ENCODE results near the gene KDM8.

The KDM8 gene

DNA sequence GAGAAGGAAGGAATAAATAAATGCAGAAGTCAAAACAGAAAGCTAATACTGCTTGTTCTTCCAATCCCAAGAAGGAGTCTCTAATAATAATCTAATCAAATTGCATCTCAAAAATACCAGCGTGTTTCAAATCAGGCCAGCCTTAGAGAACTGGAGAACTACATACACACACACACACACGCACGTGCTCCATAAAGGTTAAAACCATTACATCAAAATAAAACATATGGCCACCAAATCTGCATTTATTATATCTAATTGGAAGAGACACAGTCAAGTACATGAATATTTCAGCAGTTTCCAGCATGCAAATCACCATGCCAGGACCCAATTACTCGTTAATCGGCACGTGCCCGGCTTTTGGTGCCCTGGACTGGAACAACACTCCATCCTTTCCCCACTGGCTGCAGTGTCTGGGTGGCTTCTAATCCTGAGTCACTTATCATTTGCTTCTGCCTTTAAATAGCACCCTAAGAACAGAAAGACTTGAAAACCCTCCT, 20.4 kb upstream of the KDM8 start:
- Histone ChIP-seq H3K4me1 (ENCODE audit: insufficient read depth, low read length, severe bottlenecking) (peaks cover 12% of the 10 kb centered on the region), H3K4me2 (ENCODE audit: low read length) (no peak overlapping the region), H3K9me3 (ENCODE audit: low read length) (no peaks in the 10 kb centered on the region), H3K36me3 (ENCODE audit: insufficient read depth, low read length) (no peaks in the 10 kb centered on the region), H3F3A (ENCODE audit: insufficient read depth, low read length) (no peaks in the 10 kb centered on the region), H3K9ac (ENCODE audit: low read length) (no peak overlapping the region), H3K9me2 (ENCODE audit: low read depth, low read length) (no peaks in the 10 kb centered on the region), H4K20me1 (ENCODE audit: insufficient read depth, low read length) (no peaks in the 10 kb centered on the region), H3K27me3 (ENCODE audit: insufficient read depth, low read length) (no peaks in the 10 kb centered on the region), H2AFZ (ENCODE audit: low read length) (no peak overlapping the region), H3K27ac (ENCODE audit: low read depth, low read length, poor library complexity, severe bottlenecking) (no peak overlapping the region), H3K79me2 (ENCODE audit: insufficient read depth, low read length) (no peaks in the 10 kb centered on the region), H3K4me3 (ENCODE audit: low read depth, low read length, poor library complexity, severe bottlenecking) (no peak overlapping the region)
- no peak for TF ChIP-seq EZH2 (IDR thresholded peaks at IDR 0.05; ENCODE audit: borderline replicate concordance, low read length)
- TF ChIP-seq, protein P1, sequence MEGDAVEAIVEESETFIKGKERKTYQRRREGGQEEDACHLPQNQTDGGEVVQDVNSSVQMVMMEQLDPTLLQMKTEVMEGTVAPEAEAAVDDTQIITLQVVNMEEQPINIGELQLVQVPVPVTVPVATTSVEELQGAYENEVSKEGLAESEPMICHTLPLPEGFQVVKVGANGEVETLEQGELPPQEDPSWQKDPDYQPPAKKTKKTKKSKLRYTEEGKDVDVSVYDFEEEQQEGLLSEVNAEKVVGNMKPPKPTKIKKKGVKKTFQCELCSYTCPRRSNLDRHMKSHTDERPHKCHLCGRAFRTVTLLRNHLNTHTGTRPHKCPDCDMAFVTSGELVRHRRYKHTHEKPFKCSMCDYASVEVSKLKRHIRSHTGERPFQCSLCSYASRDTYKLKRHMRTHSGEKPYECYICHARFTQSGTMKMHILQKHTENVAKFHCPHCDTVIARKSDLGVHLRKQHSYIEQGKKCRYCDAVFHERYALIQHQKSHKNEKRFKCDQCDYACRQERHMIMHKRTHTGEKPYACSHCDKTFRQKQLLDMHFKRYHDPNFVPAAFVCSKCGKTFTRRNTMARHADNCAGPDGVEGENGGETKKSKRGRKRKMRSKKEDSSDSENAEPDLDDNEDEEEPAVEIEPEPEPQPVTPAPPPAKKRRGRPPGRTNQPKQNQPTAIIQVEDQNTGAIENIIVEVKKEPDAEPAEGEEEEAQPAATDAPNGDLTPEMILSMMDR (IDR thresholded peaks at IDR 0.05; ENCODE audit: low read length) = no peak

GRCh38 chr16:27185776-27186130, 17.6 kb upstream of the KDM8 start:
- Histone ChIP-seq H3K4me1 (ENCODE audit: insufficient read depth, low read length, severe bottlenecking) (peaks cover 14% of the 10 kb centered on the region), H3K9me2 (ENCODE audit: low read depth, low read length) (no peaks in the 10 kb centered on the region), H4K20me1 (ENCODE audit: insufficient read depth, low read length) (no peaks in the 10 kb centered on the region), H2AFZ (ENCODE audit: low read length) (no peak overlapping the region), H3K36me3 (ENCODE audit: insufficient read depth, low read length) (no peaks in the 10 kb centered on the region), H3K9ac (ENCODE audit: low read length) (no peak overlapping the region), H3K4me2 (ENCODE audit: low read length) (no peak overlapping the region), H3K9me3 (ENCODE audit: low read length) (no peaks in the 10 kb centered on the region), H3F3A (ENCODE audit: insufficient read depth, low read length) (no peaks in the 10 kb centered on the region), H3K27ac (ENCODE audit: low read depth, low read length, poor library complexity, severe bottlenecking) (no peak overlapping the region), H3K79me2 (ENCODE audit: insufficient read depth, low read length) (no peaks in the 10 kb centered on the region), H3K4me3 (ENCODE audit: low read depth, low read length, poor library complexity, severe bottlenecking) (no peak overlapping the region), H3K27me3 (ENCODE audit: insufficient read depth, low read length) (no peaks in the 10 kb centered on the region)
- TF ChIP-seq, protein P1 (IDR thresholded peaks at IDR 0.05; ENCODE audit: low read length) = no peak
- no peak for TF ChIP-seq EZH2 (IDR thresholded peaks at IDR 0.05; ENCODE audit: borderline replicate concordance, low read length)

GRCh38 chr16:27188633-27189032, 14.7 kb upstream of the KDM8 start:
- H2AFZ ChIP-seq (ENCODE audit: low read length) = no peak overlapping the region
- no peak overlapping the region for H3K4me2 ChIP-seq (ENCODE audit: low read length)
- TF ChIP-seq, protein P1 (IDR thresholded peaks at IDR 0.05; ENCODE audit: low read length) = no peak
- no peak for TF ChIP-seq EZH2 (IDR thresholded peaks at IDR 0.05; ENCODE audit: borderline replicate concordance, low read length)
- no peaks in the 10 kb centered on the region for H3F3A ChIP-seq (ENCODE audit: insufficient read depth, low read length)
- H3K27me3 ChIP-seq (ENCODE audit: insufficient read depth, low read length) = no peaks in the 10 kb centered on the region
- no peaks in the 10 kb centered on the region for H3K36me3 ChIP-seq (ENCODE audit: insufficient read depth, low read length)
- H3K9me2 ChIP-seq (ENCODE audit: low read depth, low read length) = no peaks in the 10 kb centered on the region
- peaks cover 14% of the 10 kb centered on the region for H3K4me1 ChIP-seq (ENCODE audit: insufficient read depth, low read length, severe bottlenecking)
- no peak overlapping the region for H3K4me3 ChIP-seq (ENCODE audit: low read depth, low read length, poor library complexity, severe bottlenecking)
- H3K27ac ChIP-seq (ENCODE audit: low read depth, low read length, poor library complexity, severe bottlenecking) = no peak overlapping the region
- no peak overlapping the region for H3K9ac ChIP-seq (ENCODE audit: low read length)
- H3K79me2 ChIP-seq (ENCODE audit: insufficient read depth, low read length) = no peaks in the 10 kb centered on the region
- H4K20me1 ChIP-seq (ENCODE audit: insufficient read depth, low read length) = no peaks in the 10 kb centered on the region
- no peaks in the 10 kb centered on the region for H3K9me3 ChIP-seq (ENCODE audit: low read length)

All from OCI-LY1 (cell line).